ENCODE data around the gene EIF1AY.
A peak's percentile ranks its signal among the peaks of the same experiment; 100 is the strongest.
"Not testable (repeated sequence)": the region's sequence is repeated elsewhere in the genome, so short reads cannot be mapped to it uniquely, and the experiment has no call there.

Gene EIF1AY

GRCh38 chrY:20575531-20576121 lies at the start of gene EIF1AY:
TSS of gene EIF1AY (plus strand) at chrY:20575776. CDS start at chrY:20575872, 96 bp downstream.
- ATAC-seq (ENCODE audit: low read depth) = peak; percentile 87
- peak within 1 kb of the TSS; percentile 99 for H3K27ac Mint-ChIP-seq
- no peaks in the 10 kb centered on the region for H3K27me3 Mint-ChIP-seq
- H3K4me3 Mint-ChIP-seq = peak within 1 kb of the TSS; percentile 92
- peaks cover 11% of the 10 kb centered on the region for H3K4me1 Mint-ChIP-seq
- H3K36me3 Mint-ChIP-seq = peaks cover 5% of the 10 kb centered on the region
- H3K9me3 Mint-ChIP-seq = peaks cover 2% of the 10 kb centered on the region
- DNase-seq (ENCODE audit: low spot score in 2 of 2) = peak in 1 of 2 donors; percentile 80

- peaks cover 8% of the 10 kb centered on the region for H3K36me3 Mint-ChIP-seq
- no peak for ATAC-seq (ENCODE audit: low read depth)
- no peaks in the 10 kb centered on the region for H3K27me3 Mint-ChIP-seq
- no peak for DNase-seq (ENCODE audit: low spot score in 2 of 2)
- H3K4me3 Mint-ChIP-seq = no peak overlapping the region
- peaks cover 10% of the 10 kb centered on the region for H3K4me1 Mint-ChIP-seq
- H3K9me3 Mint-ChIP-seq = peaks cover 1% of the 10 kb centered on the region
- no peak overlapping the region for H3K27ac Mint-ChIP-seq
These were observed 47.1 kb upstream of the EIF1AY start for GRCh38 chrY:20528435-20528834.

- H3K36me3 Mint-ChIP-seq = no peaks in the 10 kb centered on the region
- ATAC-seq (ENCODE audit: low read depth) (no peak), DNase-seq (ENCODE audit: low spot score in 2 of 2) (no peak)
- peaks cover 3% of the 10 kb centered on the region for H3K4me1 Mint-ChIP-seq
- H3K9me3 Mint-ChIP-seq = no peaks in the 10 kb centered on the region
- no peak overlapping the region for H3K27ac Mint-ChIP-seq
- H3K27me3 Mint-ChIP-seq = no peaks in the 10 kb centered on the region
- no peak overlapping the region for H3K4me3 Mint-ChIP-seq
These were observed 37.4 kb upstream of the EIF1AY start for GRCh38 chrY:20538186-20538585.

- H3K9me3 Mint-ChIP-seq = no peaks in the 10 kb centered on the region
- no peak overlapping the region for H3K4me3 Mint-ChIP-seq
- H3K4me1 Mint-ChIP-seq = peaks cover 3% of the 10 kb centered on the region
- H3K27me3 Mint-ChIP-seq = no peaks in the 10 kb centered on the region
- H3K27ac Mint-ChIP-seq = no peak overlapping the region
- no peaks in the 10 kb centered on the region for H3K36me3 Mint-ChIP-seq
- no peak for DNase-seq (ENCODE audit: low spot score in 2 of 2)
- ATAC-seq (ENCODE audit: low read depth) = no peak
These were observed 36.6 kb upstream of the EIF1AY start for GRCh38 chrY:20538933-20539332.

GRCh38 chrY:20544451-20544960 lies 31.1 kb upstream of the EIF1AY start:
- Mint-ChIP-seq H3K4me1 (peaks cover 3% of the 10 kb centered on the region), H3K27ac (no peak overlapping the region), H3K27me3 (no peaks in the 10 kb centered on the region), H3K4me3 (no peak overlapping the region), H3K36me3 (peaks cover 3% of the 10 kb centered on the region), H3K9me3 (peaks cover 1% of the 10 kb centered on the region)
- ATAC-seq (ENCODE audit: low read depth) = no peak
- no peak for DNase-seq (ENCODE audit: low spot score in 2 of 2)

- Mint-ChIP-seq H3K27me3 (no peaks in the 10 kb centered on the region), H3K9me3 (peaks cover 1% of the 10 kb centered on the region), H3K4me1 (no peaks in the 10 kb centered on the region), H3K36me3 (peaks cover 3% of the 10 kb centered on the region), H3K27ac (no peak overlapping the region), H3K4me3 (no peak overlapping the region)
- ATAC-seq (ENCODE audit: low read depth) (no peak), DNase-seq (ENCODE audit: low spot score in 2 of 2) (no peak)
These were observed 29.5 kb upstream of the EIF1AY start for GRCh38 chrY:20546071-20546470.

- H3K9me3 Mint-ChIP-seq = peaks cover 1% of the 10 kb centered on the region
- H3K27ac Mint-ChIP-seq = no peak overlapping the region
- H3K27me3 Mint-ChIP-seq = no peaks in the 10 kb centered on the region
- H3K36me3 Mint-ChIP-seq = peaks cover 3% of the 10 kb centered on the region
- no peak for ATAC-seq (ENCODE audit: low read depth)
- no peak overlapping the region for H3K4me3 Mint-ChIP-seq
- no peaks in the 10 kb centered on the region for H3K4me1 Mint-ChIP-seq
- DNase-seq (ENCODE audit: low spot score in 2 of 2) = no peak
These were observed 26.3 kb upstream of the EIF1AY start for GRCh38 chrY:20549289-20549688.

GRCh38 chrY:20551840-20552239 lies 23.7 kb upstream of the EIF1AY start:
- Mint-ChIP-seq H3K4me1 (no peaks in the 10 kb centered on the region), H3K27me3 (no peaks in the 10 kb centered on the region), H3K27ac (no peak overlapping the region), H3K36me3 (no peaks in the 10 kb centered on the region), H3K9me3 (no peaks in the 10 kb centered on the region), H3K4me3 (no peak overlapping the region)
- DNase-seq (ENCODE audit: low spot score in 2 of 2) = no peak
- no peak for ATAC-seq (ENCODE audit: low read depth)

- H3K4me1 Mint-ChIP-seq; H3K27ac Mint-ChIP-seq; H3K4me3 Mint-ChIP-seq; ATAC-seq (ENCODE audit: low read depth); H3K27me3 Mint-ChIP-seq; H3K9me3 Mint-ChIP-seq; DNase-seq (ENCODE audit: low spot score in 2 of 2); H3K36me3 Mint-ChIP-seq: not testable (repeated sequence)
These were observed 22.7 kb upstream of the EIF1AY start for GRCh38 chrY:20552764-20553323.

GRCh38 chrY:20555820-20556219 lies 19.8 kb upstream of the EIF1AY start:
- DNase-seq (ENCODE audit: low spot score in 2 of 2) = no peak
- Mint-ChIP-seq H3K27me3 (no peaks in the 10 kb centered on the region), H3K9me3 (no peaks in the 10 kb centered on the region), H3K4me1 (no peaks in the 10 kb centered on the region), H3K4me3 (no peak overlapping the region), H3K36me3 (no peaks in the 10 kb centered on the region), H3K27ac (no peak overlapping the region)
- no peak for ATAC-seq (ENCODE audit: low read depth)

- H3K27ac Mint-ChIP-seq = no peak overlapping the region
- no peak for ATAC-seq (ENCODE audit: low read depth)
- no peaks in the 10 kb centered on the region for H3K4me1 Mint-ChIP-seq
- peak in 1 of 2 donors; percentile 27 for DNase-seq (ENCODE audit: low spot score in 2 of 2)
- no peaks in the 10 kb centered on the region for H3K27me3 Mint-ChIP-seq
- no peak overlapping the region for H3K4me3 Mint-ChIP-seq
- no peaks in the 10 kb centered on the region for H3K9me3 Mint-ChIP-seq
- H3K36me3 Mint-ChIP-seq = no peaks in the 10 kb centered on the region
These were observed 16.9 kb upstream of the EIF1AY start for GRCh38 chrY:20558677-20559076.

GRCh38 chrY:20559873-20560512 lies 15.6 kb upstream of the EIF1AY start:
- H3K36me3 Mint-ChIP-seq = no peaks in the 10 kb centered on the region
- ATAC-seq (ENCODE audit: low read depth) (no peak), DNase-seq (ENCODE audit: low spot score in 2 of 2) (no peak)
- H3K27ac Mint-ChIP-seq = no peak overlapping the region
- no peaks in the 10 kb centered on the region for H3K9me3 Mint-ChIP-seq
- no peak overlapping the region for H3K4me3 Mint-ChIP-seq
- no peaks in the 10 kb centered on the region for H3K4me1 Mint-ChIP-seq
- H3K27me3 Mint-ChIP-seq = no peaks in the 10 kb centered on the region

GRCh38 chrY:20571306-20571705 lies 4.3 kb upstream of the EIF1AY start:
- peaks cover 8% of the 10 kb centered on the region for H3K4me1 Mint-ChIP-seq
- no peak overlapping the region for H3K27ac Mint-ChIP-seq
- H3K27me3 Mint-ChIP-seq = no peaks in the 10 kb centered on the region
- H3K9me3 Mint-ChIP-seq = peaks cover 2% of the 10 kb centered on the region
- ATAC-seq (ENCODE audit: low read depth) (no peak), DNase-seq (ENCODE audit: low spot score in 2 of 2) (no peak)
- no peak overlapping the region for H3K4me3 Mint-ChIP-seq
- H3K36me3 Mint-ChIP-seq = peaks cover 5% of the 10 kb centered on the region

- Mint-ChIP-seq H3K4me3 (peak overlapping the region; percentile 92), H3K27me3 (no peaks in the 10 kb centered on the region), H3K36me3 (peaks cover 5% of the 10 kb centered on the region), H3K27ac (peak overlapping the region; percentile 99), H3K9me3 (peaks cover 2% of the 10 kb centered on the region), H3K4me1 (peaks cover 11% of the 10 kb centered on the region)
- peak in 1 of 2 donors; percentile 7 for DNase-seq (ENCODE audit: low spot score in 2 of 2)
- ATAC-seq (ENCODE audit: low read depth) = no peak
These were observed 930 bp downstream of the EIF1AY start for GRCh38 chrY:20576506-20576905.
